T-helper 2 cell (primary cell): Measurements from ENCODE around the gene ATG7.
"Not testable (repeated sequence)": the region's sequence is repeated elsewhere in the genome, so short reads cannot be mapped to it uniquely, and the experiment has no call there.

Experiments
- DNase-seq, 5 experiments: peaks; one replicate each; pipeline versions ENCODE4 v3.0.0 to v3.0.0-alpha.2; 2012 to 2022

Gene ATG7

GRCh38 chr3:11511606-11512005 is 239.4 kb downstream of the ATG7 start:
- not testable (repeated sequence) for DNase-seq

- not testable (repeated sequence) for DNase-seq
These were observed 241.1 kb downstream of the ATG7 start for GRCh38 chr3:11513125-11513816.

- no peak for DNase-seq
These were observed 241.6 kb downstream of the ATG7 start for GRCh38 chr3:11513817-11514135.

- no peak for DNase-seq
These were observed 242.1 kb downstream of the ATG7 start for GRCh38 chr3:11514191-11514821.

- no peak for DNase-seq
These were observed 245.4 kb downstream of the ATG7 start for GRCh38 chr3:11517601-11518000.

- DNase-seq: no peak
These were observed 249.0 kb downstream of the ATG7 start for GRCh38 chr3:11521167-11521566.

GRCh38 chr3:11522398-11522715 is 250.2 kb downstream of the ATG7 start:
- no peak for DNase-seq

- DNase-seq: no peak
These were observed 250.9 kb downstream of the ATG7 start for GRCh38 chr3:11522953-11523571.

GRCh38 chr3:11523572-11524101 is 251.4 kb downstream of the ATG7 start:
- DNase-seq: no peak

GRCh38 chr3:11526121-11526520 is 253.9 kb downstream of the ATG7 start:
- DNase-seq: not testable (repeated sequence)

GRCh38 chr3:11529281-11529680 is 257.1 kb downstream of the ATG7 start:
- DNase-seq: no peak

- DNase-seq: no peak
These were observed 258.0 kb downstream of the ATG7 start for GRCh38 chr3:11530153-11530721.

GRCh38 chr3:11532931-11533391 is 260.8 kb downstream of the ATG7 start:
- no peak for DNase-seq

GRCh38 chr3:11534011-11534792 is 262.0 kb downstream of the ATG7 start:
- no peak for DNase-seq

- DNase-seq: no peak
These were observed 262.6 kb downstream of the ATG7 start for GRCh38 chr3:11534793-11535101.

GRCh38 chr3:11535243-11535960 is 263.2 kb downstream of the ATG7 start:
- no peak for DNase-seq

GRCh38 chr3:11536132-11536935 is 264.1 kb downstream of the ATG7 start:
- DNase-seq: no peak

GRCh38 chr3:11536936-11537612 is 264.9 kb downstream of the ATG7 start:
- DNase-seq: no peak

- no peak for DNase-seq
These were observed 266.4 kb downstream of the ATG7 start for GRCh38 chr3:11538581-11538980.

- no peak for DNase-seq
These were observed 267.0 kb downstream of the ATG7 start for GRCh38 chr3:11539218-11539617.

GRCh38 chr3:11539677-11540076 is 267.5 kb downstream of the ATG7 start:
- DNase-seq: no peak
